HEK293 (cell line): Measurements from ENCODE around the gene TRAPPC6A.
A peak's percentile ranks its signal among the peaks of the same experiment; 100 is the strongest.

Experiments
- CTCF ChIA-PET: fragments of 350-600 bp; formaldehyde crosslinking; extraction: SDS; loops from one replicate; lab custom pipeline; 2021; ENCODE audit warnings: antibody characterized with exemption; lab: Yijun Ruan, JAX
- POLR2A ChIA-PET: fragments of 300-600 bp; formaldehyde crosslinking; extraction: SDS; loops from one replicate; lab custom pipeline; 2020; ENCODE audit warnings: antibody characterized with exemption, inconsistent platforms; lab: Yijun Ruan, JAX
- H3K27ac ChIP-seq: fragments of 200-500 bp; sonication (Bioruptor generic); 2 replicates; pipeline ENCODE4 v1.5.1; 2014; ENCODE audit warnings: low read depth, low read length, control low read depth, inconsistent platforms; ENCODE audit errors: extremely low read depth
- H3K36me3 ChIP-seq, 2 experiments: fragments of 200-500 bp in 1 of 2; sonication (Bioruptor generic) in 1 of 2; 1 replicate in 1 of 2; 2 replicates in 1 of 2; pipeline ENCODE4 v1.5.1; 2014 to 2017; ENCODE audit warnings: inconsistent platforms in 2 of 2, low read length in 2 of 2; ENCODE audit not compliant: control insufficient read depth in 2 of 2, insufficient read depth in 1 of 2
- H3K4me1 ChIP-seq: fragments of 200-500 bp; sonication (Bioruptor generic); 2 replicates; pipeline ENCODE4 v1.5.1; 2014; ENCODE audit warnings: mild to moderate bottlenecking, low read length, inconsistent platforms; ENCODE audit not compliant: control insufficient read depth, insufficient read depth
- H3K4me3 ChIP-seq: 2 replicates; pipeline ENCODE4 v1.5.1; 2011; ENCODE audit warnings: low read depth, mild to moderate bottlenecking, control low read depth, low read length, moderate library complexity
- H3K9me3 ChIP-seq: fragments of 200-500 bp; sonication (Bioruptor generic); 2 replicates; pipeline ENCODE4 v1.5.1; 2014; ENCODE audit warnings: low read depth, low read length, inconsistent platforms; ENCODE audit not compliant: control insufficient read depth, insufficient read depth
- GLIS1 ChIP-seq: fragments of 450-650 bp; formaldehyde crosslinking; IDR thresholded peaks from 2 replicates; pipeline ENCODE4 v1.5.1; 2016; ENCODE audit warnings: missing biosample characterization, missing genetic modification characterization
- HOXC10 ChIP-seq: sonication (generic); formaldehyde crosslinking; IDR thresholded peaks from 2 replicates; pipeline ENCODE4 v1.8.1; 2023; ENCODE audit warnings: mild to moderate bottlenecking, missing genetic modification reagents
- KLF1 ChIP-seq: fragments of 450-650 bp; formaldehyde crosslinking; IDR thresholded peaks from 2 replicates; pipeline ENCODE4 v1.5.1; 2016; ENCODE audit warnings: missing biosample characterization, missing genetic modification characterization
- KLF16 ChIP-seq: fragments of 450-650 bp; formaldehyde crosslinking; IDR thresholded peaks from 2 replicates; pipeline ENCODE4 v1.5.1; 2017; ENCODE audit warnings: missing biosample characterization, missing genetic modification characterization
- KLF17 ChIP-seq: fragments of 450-650 bp; formaldehyde crosslinking; IDR thresholded peaks from 2 replicates; pipeline ENCODE4 v1.5.1; 2016; ENCODE audit warnings: missing biosample characterization, missing genetic modification characterization
- OVOL3 ChIP-seq: fragments of 450-650 bp; formaldehyde crosslinking; IDR thresholded peaks from 2 replicates; pipeline ENCODE4 v1.5.1; 2016; ENCODE audit warnings: missing biosample characterization, missing genetic modification characterization
- PRDM1 ChIP-seq: fragments of 450-650 bp; formaldehyde crosslinking; IDR thresholded peaks from 2 replicates; pipeline ENCODE4; 2016; ENCODE audit warnings: missing biosample characterization, missing genetic modification characterization
- REPIN1 ChIP-seq: fragments of 450-650 bp; formaldehyde crosslinking; IDR thresholded peaks from 2 replicates; pipeline ENCODE4 v1.5.1; 2017; ENCODE audit warnings: missing biosample characterization, missing genetic modification characterization, low read depth
- SCRT2 ChIP-seq: fragments of 450-650 bp; formaldehyde crosslinking; IDR thresholded peaks from 2 replicates; pipeline ENCODE4 v1.5.1; 2016; ENCODE audit warnings: missing biosample characterization, missing genetic modification characterization
- ZBTB17 ChIP-seq: fragments of 450-650 bp; formaldehyde crosslinking; IDR thresholded peaks from 2 replicates; pipeline ENCODE4 v1.5.1; 2016; ENCODE audit warnings: missing biosample characterization, missing genetic modification characterization
- ZIC2 ChIP-seq: fragments of 450-650 bp; formaldehyde crosslinking; IDR thresholded peaks from 2 replicates; pipeline ENCODE4 v1.5.1; 2016; ENCODE audit warnings: missing biosample characterization, missing genetic modification characterization
- ZNF10 ChIP-seq: fragments of 450-650 bp; formaldehyde crosslinking; IDR thresholded peaks from 2 replicates; pipeline ENCODE4 v1.5.1; 2017; ENCODE audit warnings: missing biosample characterization, missing genetic modification characterization
- ZNF114 ChIP-seq: fragments of 450-650 bp; formaldehyde crosslinking; IDR thresholded peaks from 2 replicates; pipeline ENCODE4 v1.5.0; 2017; ENCODE audit warnings: missing biosample characterization, missing genetic modification characterization
- ZNF121 ChIP-seq: fragments of 450-650 bp; formaldehyde crosslinking; IDR thresholded peaks from 2 replicates; pipeline ENCODE4 v1.5.1; 2016; ENCODE audit warnings: missing biosample characterization, missing genetic modification characterization
- ZNF146 ChIP-seq: fragments of 450-650 bp; formaldehyde crosslinking; IDR thresholded peaks from 2 replicates; pipeline ENCODE4 v1.5.1; 2016; ENCODE audit warnings: missing biosample characterization, missing genetic modification characterization
- ZNF19 ChIP-seq: fragments of 450-650 bp; formaldehyde crosslinking; IDR thresholded peaks from 2 replicates; pipeline ENCODE4; 2016; ENCODE audit warnings: missing biosample characterization, missing genetic modification characterization, low read depth
- ZNF311 ChIP-seq: fragments of 450-650 bp; formaldehyde crosslinking; IDR thresholded peaks from 2 replicates; pipeline ENCODE4 v1.5.1; 2017; ENCODE audit warnings: missing biosample characterization, missing genetic modification characterization, borderline replicate concordance
- ZNF324 ChIP-seq: fragments of 450-650 bp; formaldehyde crosslinking; IDR thresholded peaks from 2 replicates; pipeline ENCODE4 v1.5.1; 2016; ENCODE audit warnings: missing biosample characterization, missing genetic modification characterization
- ZNF335 ChIP-seq: fragments of 450-650 bp; formaldehyde crosslinking; conservative IDR thresholded peaks from 2 replicates; pipeline ENCODE4 v1.5.1; 2016; ENCODE audit warnings: missing biosample characterization, missing genetic modification characterization
- ZNF433 ChIP-seq: fragments of 450-650 bp; formaldehyde crosslinking; IDR thresholded peaks from 2 replicates; pipeline ENCODE4 v1.5.1; 2016; ENCODE audit warnings: missing biosample characterization, missing genetic modification characterization, low read depth
- ZNF513 ChIP-seq: fragments of 450-650 bp; IDR thresholded peaks from 2 replicates; pipeline ENCODE4 v1.5.1; 2018; ENCODE audit warnings: missing biosample characterization, missing genetic modification characterization
- ZNF561 ChIP-seq: fragments of 450-650 bp; IDR thresholded peaks from 2 replicates; pipeline ENCODE4 v1.5.1; 2018; ENCODE audit warnings: missing biosample characterization, missing genetic modification characterization, borderline replicate concordance
- ZNF621 ChIP-seq: fragments of 450-650 bp; formaldehyde crosslinking; IDR thresholded peaks from 2 replicates; pipeline ENCODE4 v1.5.1; 2017; ENCODE audit warnings: missing biosample characterization, missing genetic modification characterization
- ZNF623 ChIP-seq: fragments of 450-650 bp; formaldehyde crosslinking; IDR thresholded peaks from 2 replicates; pipeline ENCODE4 v1.5.1; 2016; ENCODE audit warnings: missing biosample characterization, missing genetic modification characterization
- ZNF639 ChIP-seq: fragments of 450-650 bp; formaldehyde crosslinking; IDR thresholded peaks from 2 replicates; pipeline ENCODE4 v1.5.1; 2016; ENCODE audit warnings: missing biosample characterization, missing genetic modification characterization
- ZNF701 ChIP-seq: fragments of 450-650 bp; formaldehyde crosslinking; IDR thresholded peaks from 2 replicates; pipeline ENCODE4 v1.5.1; 2016; ENCODE audit warnings: missing biosample characterization, missing genetic modification characterization
- ZNF76 ChIP-seq: fragments of 450-650 bp; formaldehyde crosslinking; IDR thresholded peaks from 2 replicates; pipeline ENCODE4; 2016; ENCODE audit warnings: low read depth, missing biosample characterization, missing genetic modification characterization, borderline replicate concordance
- ZNF792 ChIP-seq: fragments of 450-650 bp; formaldehyde crosslinking; IDR thresholded peaks from 2 replicates; pipeline ENCODE4 v1.5.1; 2016; ENCODE audit warnings: missing biosample characterization, missing genetic modification characterization
- ZSCAN23 ChIP-seq: fragments of 450-650 bp; formaldehyde crosslinking; IDR thresholded peaks from 2 replicates; pipeline ENCODE4 v1.5.1; 2016; ENCODE audit warnings: missing biosample characterization, missing genetic modification characterization

Gene TRAPPC6A

DNA sequence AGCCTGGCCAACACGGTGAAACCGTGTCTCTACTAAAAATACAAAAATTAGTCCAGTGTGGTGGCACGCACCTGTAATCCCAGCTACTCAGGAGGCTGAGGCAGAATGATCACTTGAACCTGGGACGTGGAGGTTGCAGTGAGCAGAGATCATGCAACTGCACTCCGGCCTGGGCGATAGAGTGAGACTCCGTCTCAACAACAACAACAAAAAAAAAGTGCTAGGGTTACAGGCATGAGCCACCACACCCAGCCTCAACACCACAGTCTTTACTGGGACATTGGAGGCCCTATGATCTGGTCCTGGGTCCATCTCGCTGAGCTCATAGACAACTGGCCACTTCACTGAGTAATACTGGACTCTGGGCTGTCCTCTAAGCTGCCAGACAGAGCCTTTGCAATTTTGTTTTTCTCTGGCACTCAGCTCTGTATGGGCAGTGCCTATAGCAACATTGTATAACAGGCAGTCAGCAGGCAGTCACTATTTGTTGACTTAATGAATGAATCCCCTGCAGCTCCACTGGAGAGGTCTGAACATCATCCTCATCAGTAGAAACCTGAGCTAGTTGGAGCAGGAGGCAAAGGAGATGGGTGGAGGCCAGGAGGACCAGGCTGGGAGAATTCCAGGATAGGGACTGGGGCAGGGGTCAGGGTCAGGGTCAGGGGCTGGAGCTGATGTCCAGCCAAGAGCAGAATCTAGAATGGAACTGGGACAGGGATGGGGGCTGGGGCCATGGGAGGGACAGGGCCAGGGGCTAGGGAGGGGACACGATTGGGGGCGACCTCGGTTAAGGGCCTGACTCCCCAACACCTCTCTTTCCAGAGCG lies 8.7 kb upstream of the TRAPPC6A start (continued):
- TF ChIP-seq ZNF311 (tag by site-specific recombination), result no peak
- TF ChIP-seq KLF17 (tag by site-specific recombination), result no peak
- peak; percentile 56 for TF ChIP-seq ZIC2
- 0 out of 2 replicates have a peak, but pooled peaks have one; percentile 23 for TF ChIP-seq ZNF513 (tag by site-specific recombination)
- peak; percentile 66 for TF ChIP-seq GLIS1
- peak; percentile 79; the same call in 1 of the 2 replicates for TF ChIP-seq ZNF10 (tag by site-specific recombination)
- TF ChIP-seq OVOL3 (tag by site-specific recombination), result no peak
- peak; percentile 94 for TF ChIP-seq ZNF335 (tag by site-specific recombination)
- no peak for TF ChIP-seq HOXC10 (CRISPR knock-in tag)
- no peak for TF ChIP-seq ZNF561 (tag by site-specific recombination)

DNA sequence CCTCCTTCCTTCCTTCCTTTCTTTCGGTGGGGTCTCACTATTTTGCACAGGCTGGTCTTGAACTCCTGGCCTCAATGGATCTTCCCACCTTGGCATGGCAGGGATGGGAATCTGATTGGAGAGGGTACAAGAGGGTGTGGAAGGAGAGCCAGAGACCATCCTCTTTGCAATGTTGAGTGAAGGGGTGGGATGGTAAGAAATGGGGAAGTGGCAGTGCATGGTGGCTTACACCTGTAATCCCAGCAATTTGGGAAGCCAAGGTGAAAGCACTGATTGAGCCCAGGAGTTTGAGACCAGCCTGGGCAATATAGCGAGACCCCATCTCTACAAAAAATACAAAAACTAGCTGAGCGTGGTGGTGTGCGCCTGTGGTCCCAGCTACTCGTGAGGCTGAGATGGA lies 6.1 kb upstream of the TRAPPC6A start:
- Histone ChIP-seq H3K36me3 (peaks cover 8 to 9% of the 10 kb centered on the region in 2 experiments), H3K9me3 (no peaks in the 10 kb centered on the region), H3K4me3 (no peak overlapping the region)
- CTCF ChIA-PET, result no interaction called here
- TF ChIP-seq SCRT2 (tag by site-specific recombination) (no peak), ZNF121 (tag by site-specific recombination) (0 out of 2 replicates have a peak, but pooled peaks have one; percentile 37)
- TF ChIP-seq, all 188 proteins: peak for 1
- POLR2A ChIA-PET, result interaction anchor here (0.6 to 0.7 kb wide), 4 partner anchors 109 to 174 kb away, joined by 3 to 7 read pairs (median 3); no protein-coding TSS in a partner anchor
- Histone ChIP-seq H3K4me1 (peaks cover 5% of the 10 kb centered on the region), H3K27ac (no peak overlapping the region)

DNA sequence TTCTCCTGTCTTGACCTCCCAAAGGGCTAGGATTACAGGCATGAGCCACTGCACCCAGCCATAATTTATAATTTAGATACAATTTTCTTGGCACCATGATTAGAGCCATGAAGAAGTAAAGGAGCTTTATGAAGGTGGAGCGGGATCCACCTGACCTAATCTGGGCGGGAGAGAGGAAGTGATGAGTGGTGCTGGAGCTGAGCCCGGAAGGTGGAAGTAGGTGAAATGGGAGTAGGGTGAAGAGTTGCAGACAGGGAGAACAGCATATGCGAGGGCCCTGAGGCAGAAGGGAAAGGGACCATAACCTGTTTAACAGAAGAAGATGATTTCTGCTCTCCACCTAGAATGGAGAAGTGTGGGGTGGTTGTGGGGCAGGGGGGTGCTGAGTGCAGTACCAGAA lies 4.7 kb upstream of the TRAPPC6A start:
- ChIA-PET CTCF (interaction anchor here (0.6 kb wide), 5 partner anchors 20 to 459 kb away, joined by 3 to 5 read pairs (median 3); no protein-coding TSS in a partner anchor), POLR2A (interaction anchor here (0.7 to 1.4 kb wide), 2 partner anchors 91 to 285 kb away, joined by 4 read pairs; no protein-coding TSS in a partner anchor)
- peaks cover 8 to 9% of the 10 kb centered on the region in 2 experiments for H3K36me3 ChIP-seq
- no peaks in the 10 kb centered on the region for H3K9me3 ChIP-seq
- H3K4me3 ChIP-seq, result no peak overlapping the region
- no peak overlapping the region for H3K27ac ChIP-seq
- H3K4me1 ChIP-seq, result peaks cover 5% of the 10 kb centered on the region
- TF ChIP-seq ZSCAN23 (tag by site-specific recombination) (no peak), REPIN1 (tag by site-specific recombination) (no peak), ZNF433 (tag by site-specific recombination) (no peak), ZNF639 (no peak), PRDM1 (tag by site-specific recombination) (peak; percentile 44), ZNF623 (tag by site-specific recombination) (peak; percentile 83), ZNF621 (tag by site-specific recombination) (no peak), ZNF146 (tag by site-specific recombination) (no peak), ZNF114 (tag by site-specific recombination) (no peak), ZNF701 (tag by site-specific recombination) (no peak), ZBTB17 (tag by site-specific recombination) (no peak), KLF17 (tag by site-specific recombination) (no peak), ZNF792 (tag by site-specific recombination) (no peak), ZNF19 (tag by site-specific recombination) (no peak), KLF16 (tag by site-specific recombination) (no peak), ZNF76 (no peak), KLF1 (0 out of 2 replicates have a peak, but pooled peaks have one; percentile 61), ZNF324 (tag by site-specific recombination) (no peak)
